Measurements from ENCODE around the gene FCGBP.

Gene FCGBP

GRCh38 chr19:39946532-39946931 is 12.1 kb upstream of the FCGBP start:
- DNase-seq (ENCODE audit: low read depth), result no peak

- DNase-seq (ENCODE audit: low read depth), result no peak
These were observed 9.2 kb upstream of the FCGBP start for GRCh38 chr19:39943586-39943985.

GRCh38 chr19:39942366-39942730 is 7.9 kb upstream of the FCGBP start:
- DNase-seq (ENCODE audit: low read depth), result no peak

GRCh38 chr19:39941615-39942365 is 7.4 kb upstream of the FCGBP start:
- DNase-seq (ENCODE audit: low read depth), result peak; percentile 54

- DNase-seq (ENCODE audit: low read depth), result no peak
These were observed 6.7 kb upstream of the FCGBP start for GRCh38 chr19:39941151-39941550.

GRCh38 chr19:39940221-39940833 is 5.9 kb upstream of the FCGBP start:
- DNase-seq (ENCODE audit: low read depth), result no peak

- no peak for DNase-seq (ENCODE audit: low read depth)
These were observed 5.1 kb upstream of the FCGBP start for GRCh38 chr19:39939556-39939955.

GRCh38 chr19:39937787-39938186 is 3.4 kb upstream of the FCGBP start:
- DNase-seq (ENCODE audit: low read depth), result no peak

- no peak for DNase-seq (ENCODE audit: low read depth)
These were observed 2.8 kb upstream of the FCGBP start for GRCh38 chr19:39937094-39937720.

- no peak for DNase-seq (ENCODE audit: low read depth)
These were observed 2.2 kb upstream of the FCGBP start for GRCh38 chr19:39936622-39937021.

GRCh38 chr19:39936020-39936419 is 1.6 kb upstream of the FCGBP start:
- DNase-seq (ENCODE audit: low read depth), result no peak

GRCh38 chr19:39935364-39935661 is 879 bp upstream of the FCGBP start:
- DNase-seq (ENCODE audit: low read depth), result no peak

GRCh38 chr19:39929750-39930149 is 4.7 kb downstream of the FCGBP start:
- DNase-seq (ENCODE audit: low read depth), result no peak

GRCh38 chr19:39928357-39928725 is 6.1 kb downstream of the FCGBP start:
- no peak for DNase-seq (ENCODE audit: low read depth)

- no peak for DNase-seq (ENCODE audit: low read depth)
These were observed 6.7 kb downstream of the FCGBP start for GRCh38 chr19:39927524-39928356.

GRCh38 chr19:39927076-39927475 is 7.4 kb downstream of the FCGBP start:
- no peak for DNase-seq (ENCODE audit: low read depth)

GRCh38 chr19:39926170-39926760 is 8.2 kb downstream of the FCGBP start:
- no peak for DNase-seq (ENCODE audit: low read depth)

- DNase-seq (ENCODE audit: low read depth), result no peak
These were observed 9.5 kb downstream of the FCGBP start for GRCh38 chr19:39924952-39925351.

GRCh38 chr19:39924389-39924788 is 10.0 kb downstream of the FCGBP start:
- DNase-seq (ENCODE audit: low read depth), result no peak

GRCh38 chr19:39923862-39924261 is 10.6 kb downstream of the FCGBP start:
- no peak for DNase-seq (ENCODE audit: low read depth)

GRCh38 chr19:39919976-39920375 is 14.5 kb downstream of the FCGBP start:
- no peak for DNase-seq (ENCODE audit: low read depth)

GRCh38 chr19:39918183-39918651 is 16.2 kb downstream of the FCGBP start:
- DNase-seq (ENCODE audit: low read depth), result no peak

Measured in T follicular helper cell (primary cell).